Stimulated activated effector memory CD8-positive, alpha-beta T cell treated with anti-CD3 and anti-CD28 coated beads, Interleukin-12 subunit alpha, Interleukin-12 subunit beta, amount 100 ng/mL, for 72 hours (primary cell): ENCODE data around the gene FAM107B.

ENCODE experiments used
- ATAC-seq: fragments of 150-1000 bp; cut with Tn5 transposase; 2 replicates; pipeline ENCODE4 v1.10.0; 2021
- DNase-seq, 2 donors: peaks; one replicate each; pipeline ENCODE4 v3.0.0; 2021 to 2022; ENCODE audit warnings: low spot score in 2 of 2
- H3K27ac Mint-ChIP-seq: one replicate; pipeline ENCODE4 v1.8.0; 2022; ENCODE audit warnings: mild to moderate bottlenecking, mixed read lengths
- H3K36me3 Mint-ChIP-seq: one replicate; pipeline ENCODE4 v1.8.0; 2022; ENCODE audit warnings: mild to moderate bottlenecking, mixed read lengths
- H3K4me1 Mint-ChIP-seq: one replicate; pipeline ENCODE4 v1.8.0; 2022; ENCODE audit warnings: mixed read lengths
- H3K4me3 Mint-ChIP-seq: one replicate; pipeline ENCODE4 v1.8.0; 2022; ENCODE audit warnings: mild to moderate bottlenecking, mixed read lengths
- H3K9me3 Mint-ChIP-seq: one replicate; pipeline ENCODE4 v1.8.0; 2022; ENCODE audit warnings: mixed read lengths

The FAM107B gene

DNA sequence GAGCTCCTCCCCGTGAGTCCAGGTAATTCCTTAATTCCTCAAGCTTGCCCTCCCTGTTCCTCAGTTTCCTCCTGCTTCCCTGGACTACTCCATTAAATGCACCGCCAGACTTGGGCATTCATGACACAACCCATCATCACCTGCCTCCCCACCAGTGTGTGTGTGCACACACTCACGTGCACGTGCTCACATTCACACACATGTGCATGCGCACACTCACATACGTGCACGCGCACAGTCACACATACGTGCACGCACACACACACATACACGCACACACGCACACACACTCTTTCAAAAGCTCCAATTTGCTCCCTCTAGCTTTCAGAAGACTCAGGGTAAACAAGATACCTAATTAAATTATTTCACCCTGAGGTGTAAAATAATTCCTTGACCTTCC lies 216.7 kb downstream of the FAM107B start:
- Mint-ChIP-seq H3K27ac (peak overlapping the region; percentile 95), H3K4me3 (peak overlapping the region; percentile 62), H3K4me1 (peaks cover 94% of the 10 kb centered on the region), H3K36me3 (peaks cover 78% of the 10 kb centered on the region), H3K9me3 (no peaks in the 10 kb centered on the region)
- DNase-seq: no peak
- ATAC-seq: no peak

DNA sequence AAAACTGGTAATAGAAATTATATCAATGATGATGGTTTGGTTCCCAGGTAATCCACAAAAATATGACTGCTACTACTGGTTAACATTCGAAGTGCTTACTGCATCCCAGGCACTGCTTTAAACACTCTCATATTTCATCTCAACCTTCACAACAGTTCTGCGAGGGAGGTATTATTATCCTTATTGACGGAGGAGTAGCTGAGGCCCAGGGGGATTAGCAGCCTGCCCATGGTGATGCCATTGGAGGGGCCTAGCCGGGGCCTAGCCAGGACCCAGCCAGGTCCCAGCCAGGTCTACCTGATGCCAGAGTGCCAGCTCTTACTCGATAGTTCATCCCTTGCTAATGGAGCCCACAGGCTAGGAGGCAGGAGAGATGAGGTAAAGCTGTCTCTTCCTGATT lies 217.1 kb downstream of the FAM107B start:
- Mint-ChIP-seq H3K4me3 (peak overlapping the region; percentile 62), H3K4me1 (peaks cover 94% of the 10 kb centered on the region), H3K27ac (peak overlapping the region; percentile 95), H3K36me3 (peaks cover 82% of the 10 kb centered on the region), H3K9me3 (no peaks in the 10 kb centered on the region)
- DNase-seq (no peak), ATAC-seq (no peak)

DNA sequence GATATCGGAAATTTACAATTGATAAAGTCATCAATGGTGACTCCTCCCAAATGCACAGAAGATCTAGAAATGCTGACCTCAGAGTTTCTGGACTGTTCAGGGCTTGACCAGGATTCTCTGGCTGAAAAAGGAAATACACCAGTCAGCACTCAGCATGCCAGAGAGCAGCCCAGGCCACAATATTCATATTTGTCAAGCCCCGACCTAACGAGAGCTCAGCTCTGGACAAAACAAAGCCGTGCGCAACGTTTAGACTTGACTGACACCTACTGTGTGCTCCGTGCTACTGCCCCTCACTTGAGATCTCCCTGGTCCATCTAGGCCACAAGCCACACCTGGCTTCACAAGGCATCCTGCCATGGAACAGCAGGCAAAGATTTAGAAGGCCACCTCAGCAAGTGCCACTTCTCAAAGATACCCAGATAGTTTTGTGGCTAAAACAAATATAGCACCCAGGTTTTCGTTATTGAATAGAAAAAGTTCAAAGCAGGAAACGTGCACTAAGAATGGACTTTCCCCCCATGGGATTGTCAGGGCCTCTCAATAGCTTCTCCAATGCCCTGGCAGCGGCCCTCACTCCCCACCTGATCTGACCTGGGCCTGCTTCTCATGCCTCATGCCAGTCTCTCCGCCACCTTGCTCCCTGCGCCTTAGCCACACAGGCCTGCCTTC lies 218.3 kb downstream of the FAM107B start:
- ATAC-seq (peak; percentile 66), DNase-seq (peak in 1 of 2 donors; percentile 73)
- peaks cover 86% of the 10 kb centered on the region for H3K36me3 Mint-ChIP-seq
- H3K27ac Mint-ChIP-seq: peak overlapping the region; percentile 95
- H3K4me1 Mint-ChIP-seq: peaks cover 94% of the 10 kb centered on the region
- H3K4me3 Mint-ChIP-seq: peak overlapping the region; percentile 62
- no peaks in the 10 kb centered on the region for H3K9me3 Mint-ChIP-seq

- Mint-ChIP-seq H3K9me3 (no peaks in the 10 kb centered on the region), H3K27ac (peak overlapping the region; percentile 95), H3K36me3 (peaks cover 86% of the 10 kb centered on the region), H3K4me1 (peaks cover 94% of the 10 kb centered on the region), H3K4me3 (peak overlapping the region; percentile 62)
- peak; percentile 11 for ATAC-seq
- DNase-seq: no peak
Measured at GRCh38 chr10:14555807-14556206, 218.9 kb downstream of the FAM107B start.

DNA sequence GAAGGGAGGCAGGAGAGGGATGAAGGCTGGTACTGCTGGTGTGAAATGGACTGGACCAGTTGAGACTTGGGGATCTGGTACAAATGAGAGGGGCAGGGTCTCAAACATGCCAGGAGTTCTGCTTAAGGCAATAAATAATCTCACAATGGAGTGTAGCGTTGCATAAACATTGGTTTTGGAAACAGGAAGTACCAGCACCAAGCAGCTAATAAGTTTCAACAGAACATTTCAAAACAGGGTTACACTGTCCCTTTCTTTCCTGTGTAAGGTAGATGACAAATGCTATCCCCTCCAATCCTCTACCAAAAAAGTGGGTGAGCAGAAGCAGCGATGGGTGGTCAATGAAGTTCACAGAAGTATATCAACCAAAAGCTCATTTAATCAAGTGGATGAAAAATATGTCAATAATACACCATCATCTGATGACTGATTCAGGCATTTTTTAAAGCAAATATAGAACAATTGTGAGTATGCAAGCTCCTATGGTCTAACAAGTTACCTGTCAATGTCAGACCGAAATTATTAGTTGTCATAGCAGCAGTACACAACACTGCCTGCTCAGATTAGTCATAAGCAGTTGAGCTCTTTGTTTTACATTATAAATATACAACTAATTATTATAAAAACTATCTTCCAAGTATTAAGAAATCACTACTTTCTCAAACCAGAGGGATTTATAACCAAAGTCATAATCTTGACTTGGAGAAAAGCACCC lies 220.0 kb downstream of the FAM107B start:
- no peak for DNase-seq
- H3K36me3 Mint-ChIP-seq: peaks cover 86% of the 10 kb centered on the region
- H3K4me3 Mint-ChIP-seq: peak overlapping the region; percentile 49
- H3K9me3 Mint-ChIP-seq: no peaks in the 10 kb centered on the region
- H3K27ac Mint-ChIP-seq: peak overlapping the region; percentile 95
- ATAC-seq: peak; percentile 71
- H3K4me1 Mint-ChIP-seq: peaks cover 94% of the 10 kb centered on the region

- Mint-ChIP-seq H3K9me3 (no peaks in the 10 kb centered on the region), H3K36me3 (peaks cover 86% of the 10 kb centered on the region), H3K27ac (peak overlapping the region; percentile 95), H3K4me1 (peaks cover 95% of the 10 kb centered on the region), H3K4me3 (peak overlapping the region; percentile 49)
- no peak for DNase-seq
- no peak for ATAC-seq
Measured at GRCh38 chr10:14554091-14554490, 220.6 kb downstream of the FAM107B start.

DNA sequence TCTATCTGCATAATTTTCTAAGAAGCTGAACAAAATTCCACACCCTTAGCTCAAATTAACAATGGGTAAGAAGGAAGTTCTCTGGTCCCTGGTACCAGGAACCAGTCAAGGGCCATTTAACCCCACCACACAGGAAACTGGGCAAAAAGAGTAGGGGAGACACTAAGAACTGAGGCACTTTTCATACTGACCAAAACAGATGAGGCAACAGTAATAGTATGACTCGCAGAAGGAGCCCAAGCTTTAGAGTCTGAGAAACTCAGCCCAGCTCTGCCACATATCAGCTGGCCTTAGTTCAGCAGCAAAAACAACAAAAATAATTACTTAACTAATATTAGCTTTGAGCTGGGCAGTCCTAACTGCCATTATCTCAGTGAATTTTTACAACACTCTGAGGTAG lies 221.2 kb downstream of the FAM107B start:
- no peaks in the 10 kb centered on the region for H3K9me3 Mint-ChIP-seq
- H3K27ac Mint-ChIP-seq: peak overlapping the region; percentile 95
- peaks cover 89% of the 10 kb centered on the region for H3K4me1 Mint-ChIP-seq
- H3K36me3 Mint-ChIP-seq: peaks cover 81% of the 10 kb centered on the region
- no peak for DNase-seq
- ATAC-seq: peak; percentile 83
- peak overlapping the region; percentile 49 for H3K4me3 Mint-ChIP-seq

DNA sequence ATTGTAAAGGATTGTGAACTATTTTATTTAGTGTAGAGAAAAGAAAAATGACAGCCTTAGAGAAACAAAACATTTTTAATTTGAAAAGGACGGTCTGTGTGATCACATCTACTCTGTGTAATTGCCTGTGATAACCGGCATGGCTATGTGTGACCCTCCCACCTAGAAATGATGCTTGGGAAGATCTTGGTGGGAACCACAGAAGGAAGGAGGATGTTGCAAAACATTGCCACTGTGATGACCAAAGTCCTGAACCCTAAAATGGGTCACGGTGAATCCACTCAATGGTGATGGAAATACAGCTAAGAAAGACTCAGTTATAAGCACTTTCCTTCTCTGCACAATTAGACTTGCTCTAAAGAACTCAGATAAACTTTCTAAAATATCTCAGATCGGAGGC lies 222.7 kb downstream of the FAM107B start:
- H3K4me3 Mint-ChIP-seq: peak overlapping the region; percentile 49
- DNase-seq: no peak
- peaks cover 88% of the 10 kb centered on the region for H3K36me3 Mint-ChIP-seq
- peak overlapping the region; percentile 95 for H3K27ac Mint-ChIP-seq
- no peaks in the 10 kb centered on the region for H3K9me3 Mint-ChIP-seq
- H3K4me1 Mint-ChIP-seq: peaks cover 84% of the 10 kb centered on the region
- ATAC-seq: no peak

GRCh38 chr10:14550471-14550981 lies 224.2 kb downstream of the FAM107B start:
- peak; percentile 22 for ATAC-seq
- H3K36me3 Mint-ChIP-seq: peaks cover 80% of the 10 kb centered on the region
- peak overlapping the region; percentile 49 for H3K4me3 Mint-ChIP-seq

DNA sequence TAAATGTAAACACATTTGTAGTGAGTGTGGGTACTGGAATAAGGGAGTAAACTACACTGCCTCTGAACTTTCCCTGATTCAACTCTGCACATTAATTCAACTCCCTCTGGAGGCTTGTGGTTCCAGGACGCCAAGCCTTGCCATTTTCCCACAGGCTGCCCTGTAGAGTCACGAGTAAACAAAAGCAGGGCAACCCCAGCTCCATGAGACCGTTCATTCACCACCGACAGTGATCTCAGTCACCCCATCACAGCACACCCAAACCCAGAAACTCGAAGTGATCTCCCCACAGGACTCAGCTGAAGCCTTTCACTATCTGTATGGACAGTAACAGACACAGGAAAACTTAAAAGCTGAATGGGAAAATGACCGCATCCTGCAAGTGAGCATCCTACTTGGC lies 225.2 kb downstream of the FAM107B start:
- no peak for ATAC-seq
- Mint-ChIP-seq H3K36me3 (peaks cover 80% of the 10 kb centered on the region), H3K27ac (peak overlapping the region; percentile 95), H3K4me1 (peaks cover 78% of the 10 kb centered on the region), H3K4me3 (no peak overlapping the region), H3K9me3 (no peaks in the 10 kb centered on the region)
- DNase-seq: no peak

More at GRCh38 chr10:14550471-14550981, 224.2 kb downstream of the FAM107B start:
- H3K27ac Mint-ChIP-seq: peak overlapping the region; percentile 95
- H3K4me1 Mint-ChIP-seq: peaks cover 83% of the 10 kb centered on the region
- DNase-seq: no peak
- no peaks in the 10 kb centered on the region for H3K9me3 Mint-ChIP-seq

DNA sequence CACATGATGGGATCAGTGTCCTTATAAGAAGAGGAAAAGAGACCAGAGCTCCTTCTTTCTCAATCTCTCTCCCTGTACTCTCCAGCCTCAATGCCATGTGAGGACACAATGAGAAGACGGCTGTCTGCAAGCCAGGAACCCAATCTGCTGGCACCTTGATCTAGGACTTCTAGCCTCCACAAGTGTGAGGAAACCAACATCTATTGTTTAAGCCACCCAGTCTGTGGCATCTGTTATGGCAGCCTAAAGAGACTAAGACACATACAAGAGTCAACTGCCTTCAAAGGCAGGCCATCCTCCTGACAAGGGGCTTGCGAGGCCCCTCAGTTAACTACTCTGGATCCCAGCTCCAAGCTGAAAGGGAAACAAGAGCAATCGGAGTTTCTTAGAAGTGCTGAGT lies 225.7 kb downstream of the FAM107B start:
- Mint-ChIP-seq H3K9me3 (no peaks in the 10 kb centered on the region), H3K27ac (peak overlapping the region; percentile 95), H3K4me3 (no peak overlapping the region), H3K36me3 (peaks cover 75% of the 10 kb centered on the region), H3K4me1 (peaks cover 78% of the 10 kb centered on the region)
- no peak for ATAC-seq
- no peak for DNase-seq

DNA sequence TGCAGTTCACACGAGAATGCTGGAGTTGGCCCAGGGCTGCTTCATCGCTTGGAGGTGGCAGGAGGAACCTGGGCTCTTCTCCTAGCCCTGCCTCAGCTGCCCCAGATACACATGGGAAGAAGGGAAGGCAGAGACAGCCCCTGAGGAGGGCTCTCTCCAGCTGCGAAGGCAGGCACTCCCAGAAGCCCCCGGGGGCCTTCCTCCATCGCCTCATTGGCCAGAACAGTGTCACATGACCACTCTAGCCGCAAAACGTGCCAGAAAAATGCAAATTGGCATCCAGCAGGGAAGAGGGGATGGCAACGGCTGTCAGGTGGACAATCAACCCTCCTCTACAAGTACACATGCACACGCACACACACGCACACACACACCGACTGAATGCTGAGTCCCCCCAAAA lies 226.2 kb downstream of the FAM107B start:
- Mint-ChIP-seq H3K9me3 (no peaks in the 10 kb centered on the region), H3K27ac (peak overlapping the region; percentile 95), H3K4me3 (no peak overlapping the region), H3K36me3 (peaks cover 76% of the 10 kb centered on the region), H3K4me1 (peaks cover 79% of the 10 kb centered on the region)
- ATAC-seq (no peak), DNase-seq (no peak)

DNA sequence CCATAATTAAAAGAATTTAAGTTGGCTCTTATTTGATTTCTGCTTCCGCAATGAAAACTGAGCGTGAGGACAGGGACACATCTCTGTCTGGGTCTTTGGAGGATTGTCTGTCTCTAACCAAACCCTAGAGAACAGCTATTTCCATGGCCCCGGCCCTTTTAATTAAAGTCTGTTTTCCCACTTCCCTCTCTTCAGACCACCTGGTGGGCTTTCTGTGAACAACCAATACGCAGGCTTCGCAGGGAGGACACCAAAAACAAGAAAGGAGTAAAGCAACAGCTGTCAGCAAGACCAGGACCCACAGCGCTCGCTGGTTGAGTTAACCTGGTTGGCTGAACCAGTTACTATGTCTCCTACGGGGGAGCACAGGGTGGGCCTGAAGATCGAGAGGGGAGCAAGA lies 226.9 kb downstream of the FAM107B start:
- Mint-ChIP-seq H3K27ac (peak overlapping the region; percentile 95), H3K4me3 (no peak overlapping the region), H3K9me3 (no peaks in the 10 kb centered on the region), H3K36me3 (peaks cover 76% of the 10 kb centered on the region), H3K4me1 (peaks cover 79% of the 10 kb centered on the region)
- ATAC-seq (no peak), DNase-seq (no peak)

- no peaks in the 10 kb centered on the region for H3K9me3 Mint-ChIP-seq
- H3K4me3 Mint-ChIP-seq: no peak overlapping the region
- peaks cover 75% of the 10 kb centered on the region for H3K4me1 Mint-ChIP-seq
- DNase-seq: no peak
- ATAC-seq: no peak
- H3K27ac Mint-ChIP-seq: peak overlapping the region; percentile 67
- H3K36me3 Mint-ChIP-seq: peaks cover 76% of the 10 kb centered on the region
Measured at GRCh38 chr10:14545827-14546226, 228.9 kb downstream of the FAM107B start.

DNA sequence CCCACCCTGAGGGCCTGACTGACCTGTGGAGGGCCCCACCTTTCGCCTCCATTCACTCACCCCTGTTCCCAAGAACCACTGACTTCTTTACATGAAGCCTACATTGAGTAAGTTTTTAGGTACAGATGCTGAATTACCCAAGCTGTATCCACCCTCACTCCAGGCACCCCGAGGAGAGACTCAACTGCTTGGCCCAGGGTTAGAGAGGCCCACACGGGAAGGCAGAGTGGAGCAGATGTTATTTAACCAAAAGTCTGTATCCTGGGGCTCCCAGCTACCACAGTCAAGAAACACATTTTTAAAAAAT lies 230.8 kb downstream of the FAM107B start:
- H3K4me1 Mint-ChIP-seq: peaks cover 77% of the 10 kb centered on the region
- no peak for DNase-seq
- ATAC-seq: peak; percentile 27
- no peaks in the 10 kb centered on the region for H3K9me3 Mint-ChIP-seq
- H3K36me3 Mint-ChIP-seq: peaks cover 73% of the 10 kb centered on the region
- peak overlapping the region; percentile 61 for H3K4me3 Mint-ChIP-seq
- peak overlapping the region; percentile 87 for H3K27ac Mint-ChIP-seq
